DMS79 (cell line): ENCODE measurements around the gene GMDS.

Source experiments
- DNase-seq: peaks from one replicate; lab custom pipeline; 2025; lab: John Stamatoyannopoulos, UW

Gene GMDS

DNA sequence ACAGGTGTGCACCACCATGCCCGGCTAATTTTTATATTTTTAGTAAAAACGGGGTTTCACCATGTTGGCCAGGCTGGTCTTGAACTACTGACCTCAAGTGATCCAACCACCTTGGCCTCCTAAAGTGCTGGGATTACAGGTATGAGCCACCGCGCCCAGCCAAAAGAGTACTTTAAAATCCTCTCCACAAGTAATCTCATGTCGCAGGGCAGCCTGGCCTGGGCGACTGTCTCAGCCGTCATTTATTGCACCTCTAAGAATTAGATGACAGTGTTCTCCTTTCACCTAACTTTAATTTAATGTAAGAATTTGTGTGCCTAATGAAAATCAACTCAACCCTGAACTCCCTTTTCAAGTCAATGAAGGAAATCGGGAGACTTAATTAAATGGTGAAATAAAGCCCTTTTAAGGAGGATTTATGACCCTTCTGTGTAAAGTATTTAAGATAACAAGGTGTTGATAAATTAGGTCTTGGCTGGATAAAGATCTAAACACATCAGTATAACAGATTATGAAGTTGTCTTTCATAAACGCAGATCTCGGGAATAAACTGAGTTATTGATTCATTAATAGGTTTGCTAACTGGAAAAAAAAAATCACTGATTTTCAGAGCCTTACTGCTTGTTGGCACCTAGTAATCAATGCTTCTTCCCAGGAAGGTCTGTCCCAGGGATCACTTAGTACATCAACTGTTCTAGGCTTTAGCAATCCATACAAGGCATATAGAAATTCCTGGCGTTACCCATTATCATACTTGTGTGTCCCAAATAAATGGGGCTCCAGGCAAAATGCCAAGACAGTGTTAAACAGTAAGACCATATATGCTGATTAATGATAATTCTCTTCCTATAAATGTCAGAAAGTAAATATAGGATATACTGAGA lies 209.3 kb downstream of the GMDS start:
- DNase-seq = no peak

DNA sequence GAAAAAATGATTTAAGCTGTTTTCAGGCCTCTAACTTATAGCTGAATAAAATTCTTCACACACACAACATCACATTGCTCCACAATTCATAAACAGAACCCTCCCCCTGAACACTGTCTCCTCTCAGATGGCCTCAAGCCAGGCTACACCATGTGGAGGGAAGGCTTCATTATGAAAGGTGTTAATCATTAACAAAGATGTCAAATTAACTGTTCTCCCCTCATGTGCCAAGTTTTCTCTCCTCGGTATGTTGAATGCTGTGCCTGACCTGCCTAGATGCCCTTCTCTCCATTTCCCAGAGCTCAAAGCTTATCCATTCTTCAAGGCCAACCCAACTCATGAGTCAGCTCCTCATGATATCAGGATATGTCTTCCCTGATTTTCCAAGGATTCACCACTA lies 210.4 kb downstream of the GMDS start:
- DNase-seq = no peak

DNA sequence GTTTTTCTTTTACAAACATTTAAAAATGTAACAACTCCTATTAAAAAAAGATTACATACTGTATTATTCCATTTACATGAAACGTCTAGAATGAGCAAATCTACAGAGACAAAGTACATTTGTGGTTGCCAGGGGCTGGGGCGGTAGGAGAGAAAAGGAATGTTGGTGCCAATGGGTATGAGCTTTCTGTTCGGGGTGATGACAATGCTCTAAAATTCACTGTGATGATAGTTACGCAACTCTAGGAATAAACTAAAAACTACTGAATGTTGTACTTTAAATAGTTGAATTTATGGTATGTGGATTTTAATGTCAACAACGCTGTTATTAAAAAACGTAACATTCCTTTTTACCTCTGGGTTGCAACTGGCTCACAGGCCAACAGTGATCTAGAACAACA lies 211.1 kb downstream of the GMDS start:
- DNase-seq = no peak

DNA sequence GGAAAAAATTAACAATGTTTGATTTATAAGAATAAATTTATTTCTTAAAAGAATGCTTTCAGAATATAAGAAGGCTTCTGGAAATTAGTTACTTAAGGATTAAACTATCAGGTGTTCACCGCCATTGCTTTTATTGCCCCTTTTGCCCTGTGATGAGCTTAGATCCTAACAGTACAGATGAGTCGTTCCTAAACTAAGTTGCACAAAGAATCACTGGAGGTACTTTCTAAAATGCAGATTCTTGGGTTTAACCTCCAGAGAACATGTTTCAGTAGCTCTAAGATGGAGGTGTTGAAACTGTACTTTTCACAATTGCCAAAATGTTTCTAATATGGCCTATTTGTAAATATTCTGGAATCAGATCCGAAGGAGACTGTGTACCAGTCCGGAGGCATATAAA lies 211.9 kb downstream of the GMDS start:
- DNase-seq = no peak

DNA sequence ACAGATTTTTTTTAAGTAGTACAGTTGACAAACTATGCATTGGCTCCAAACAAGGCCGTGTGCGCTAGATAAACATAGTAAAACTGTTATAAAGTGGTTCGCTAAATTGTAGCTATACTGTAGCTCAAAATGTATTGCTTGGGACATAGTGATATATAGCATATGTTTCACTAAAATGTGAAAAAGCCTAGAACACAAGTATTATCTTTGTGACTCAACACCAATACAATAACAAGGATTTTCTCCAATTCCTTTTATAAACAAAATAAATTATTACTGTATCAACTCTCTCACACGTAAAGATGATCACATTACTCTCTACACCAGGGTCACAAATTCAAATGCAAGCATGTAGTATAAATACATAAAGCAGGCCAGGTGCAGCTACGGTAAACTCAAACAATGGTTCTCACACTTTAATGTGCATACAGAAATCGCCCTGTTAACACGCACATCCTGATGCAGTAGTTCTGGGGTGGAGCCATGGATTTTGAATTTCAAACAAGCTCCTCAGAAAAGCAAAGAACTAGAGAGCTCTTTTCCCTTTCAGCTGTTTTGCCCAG lies 214.6 kb downstream of the GMDS start:
- no peak for DNase-seq

DNA sequence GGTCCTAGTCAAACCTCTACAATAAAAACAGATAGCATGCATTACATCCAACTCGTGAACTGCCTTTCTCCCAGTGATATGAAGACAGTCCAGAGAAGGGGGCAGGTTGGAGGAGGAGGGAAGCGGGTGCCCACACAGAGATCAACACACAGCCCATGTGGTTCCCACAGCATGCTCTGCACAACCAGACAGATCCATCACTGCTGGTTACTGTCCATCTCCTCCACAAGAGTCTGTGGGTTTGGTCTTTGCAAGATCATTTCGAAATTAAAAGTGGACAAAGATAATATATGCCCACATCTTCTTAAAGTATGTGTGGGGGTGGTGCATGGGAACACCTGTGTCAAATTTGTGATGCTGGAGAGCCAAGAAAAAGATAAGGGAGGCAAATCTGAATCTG lies 215.5 kb downstream of the GMDS start:
- DNase-seq = no peak

DNA sequence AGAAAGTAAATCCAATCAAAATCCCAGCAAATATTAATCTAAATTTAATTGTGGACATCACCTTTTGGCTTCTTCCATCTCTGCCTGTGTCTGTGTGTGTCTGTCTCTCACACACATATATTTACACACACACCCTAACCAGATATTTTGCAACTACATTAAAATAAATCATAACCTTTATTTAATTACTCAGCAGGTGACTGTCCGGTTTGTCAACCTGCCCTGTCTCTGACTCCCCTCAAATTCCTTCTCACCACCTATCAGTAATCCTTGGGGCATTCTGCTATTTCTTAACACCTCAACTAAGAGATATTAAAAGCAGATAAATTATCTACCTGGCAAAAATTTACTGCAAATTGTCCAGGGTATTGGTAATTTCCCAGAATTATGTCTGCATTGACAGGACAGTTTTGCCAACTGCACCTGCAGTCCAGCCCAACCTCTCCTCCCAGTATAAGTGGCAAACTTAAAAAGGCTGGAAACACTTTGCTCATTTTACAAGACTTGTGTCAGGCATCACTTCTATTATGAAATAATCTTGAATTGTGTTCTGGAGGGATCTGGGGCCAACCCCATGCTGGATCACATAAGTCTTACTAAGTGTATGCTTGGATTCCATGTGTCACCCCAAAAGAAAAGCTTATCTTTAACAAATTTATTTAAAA lies 216.1 kb downstream of the GMDS start:
- no peak for DNase-seq

DNA sequence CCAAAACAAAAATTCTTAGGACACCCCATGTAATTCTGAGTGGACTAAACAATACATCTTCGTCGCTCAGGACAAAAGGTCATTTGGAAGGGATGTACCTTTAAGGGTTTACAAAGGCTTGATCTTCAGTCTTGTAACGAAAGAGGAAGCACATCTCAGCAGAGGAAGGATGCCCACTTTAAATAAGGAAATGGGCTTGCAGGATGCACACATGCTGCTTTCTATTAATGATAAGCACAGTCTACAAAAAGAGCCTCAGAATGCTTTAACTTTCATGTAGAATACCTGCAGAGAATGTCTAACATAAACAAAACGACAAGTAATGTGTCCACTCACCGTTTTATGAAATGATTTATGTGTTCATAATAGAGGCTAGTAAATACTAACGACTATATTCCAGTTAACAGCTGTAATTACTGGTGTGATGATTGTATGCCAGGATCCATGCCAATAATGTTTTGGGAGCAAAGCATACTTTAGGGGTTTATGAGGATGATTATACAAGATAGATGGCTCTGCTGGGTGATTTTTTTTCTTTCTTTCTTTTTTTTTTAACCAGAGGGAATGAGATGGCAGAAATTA lies 216.9 kb downstream of the GMDS start:
- DNase-seq = no peak

DNA sequence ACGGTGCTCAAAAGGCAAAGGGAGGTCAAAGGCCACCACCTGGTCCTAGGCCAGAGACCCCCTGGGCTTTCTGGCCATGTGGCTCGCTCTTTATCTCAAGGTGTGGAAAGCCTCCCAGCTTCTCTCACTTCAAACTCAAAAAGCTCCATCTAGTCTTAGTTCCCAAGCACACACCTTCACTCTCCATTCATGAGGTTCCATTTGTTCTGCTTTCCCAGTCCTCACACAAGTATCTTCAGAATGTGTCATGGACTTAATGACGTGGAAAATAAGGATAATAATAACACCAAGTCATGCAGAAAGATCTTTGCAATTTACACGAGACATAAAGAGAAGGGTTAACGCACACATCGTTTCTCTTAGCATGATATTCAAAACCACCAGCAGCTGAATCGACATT lies 219.3 kb downstream of the GMDS start:
- DNase-seq = no peak

DNA sequence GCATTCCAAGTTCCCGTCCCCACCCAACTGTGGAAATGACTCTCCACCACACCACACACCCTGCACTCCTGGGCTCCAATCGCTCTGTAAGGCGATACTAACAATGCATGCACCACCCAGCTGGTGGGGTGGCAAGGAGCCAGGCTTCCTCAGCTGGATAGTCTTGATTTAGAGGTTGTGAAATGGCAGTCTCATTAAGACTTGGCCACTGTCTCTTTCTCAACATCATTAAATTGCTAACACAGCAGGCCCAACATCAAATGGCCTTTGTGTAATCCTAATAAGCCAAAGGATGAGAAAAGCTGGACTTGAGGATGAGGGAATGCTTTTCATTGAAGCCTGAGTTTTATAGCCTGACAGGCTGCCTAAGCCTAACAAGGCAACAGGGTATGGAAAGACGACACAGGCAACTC lies 223.7 kb downstream of the GMDS start:
- peak; percentile 62 for DNase-seq

DNA sequence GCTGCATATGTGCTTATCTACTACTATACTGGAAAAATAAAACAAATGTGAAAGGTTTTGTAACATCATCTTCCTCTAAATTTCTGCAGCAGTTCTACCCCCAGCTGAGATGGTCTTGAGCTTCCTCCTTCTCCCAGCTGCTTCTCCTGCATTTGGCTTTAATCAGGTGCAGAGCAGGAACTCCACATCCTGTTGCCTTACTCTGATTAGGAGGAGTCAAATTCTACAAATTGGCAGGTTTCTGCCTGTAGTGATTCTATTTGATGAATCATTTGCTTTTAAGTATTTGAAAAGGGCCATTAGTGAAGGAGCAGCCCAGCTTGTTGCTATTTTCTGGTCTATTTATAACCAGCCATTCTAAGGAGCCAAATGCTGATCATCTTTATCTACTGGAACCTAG lies 224.5 kb downstream of the GMDS start:
- DNase-seq = peak; percentile 69

DNA sequence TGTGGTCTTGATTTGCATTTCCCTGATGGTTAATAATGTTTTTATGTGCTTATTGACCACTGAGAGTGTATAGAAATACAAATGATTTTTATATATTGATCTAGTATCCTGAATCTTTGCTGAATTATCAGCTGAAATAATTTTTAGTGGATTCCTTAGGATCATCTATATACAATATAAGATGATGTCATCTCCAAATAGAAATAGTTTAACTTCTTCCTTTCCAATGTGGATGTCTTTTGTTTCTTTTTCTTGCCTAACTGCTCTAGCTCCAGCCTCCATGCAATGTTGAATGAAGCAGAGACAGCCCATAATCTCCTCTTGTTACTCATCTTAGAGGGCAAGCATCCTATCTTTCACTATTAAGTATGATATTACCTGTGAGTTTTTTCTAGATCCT lies 226.4 kb downstream of the GMDS start:
- no peak for DNase-seq

DNA sequence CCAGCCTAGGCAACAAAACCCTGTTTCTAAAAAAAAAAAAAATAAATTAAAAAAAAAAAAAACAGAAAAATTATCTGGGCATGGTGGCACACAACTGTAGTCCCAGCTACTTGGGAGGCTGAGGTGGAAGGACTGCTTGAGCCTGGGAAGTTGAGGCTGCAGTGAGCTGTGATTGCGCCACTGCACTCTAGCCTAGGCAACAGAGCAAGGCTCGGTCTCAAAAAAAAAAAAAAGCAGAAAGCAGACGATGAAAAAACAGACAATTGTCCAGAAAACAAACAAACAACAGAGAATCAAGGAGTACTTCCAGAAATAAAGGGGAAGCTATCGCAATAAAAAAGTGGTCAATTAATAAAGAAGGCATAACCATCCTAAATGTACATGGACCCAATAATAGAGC lies 229.4 kb downstream of the GMDS start:
- no peak for DNase-seq

DNA sequence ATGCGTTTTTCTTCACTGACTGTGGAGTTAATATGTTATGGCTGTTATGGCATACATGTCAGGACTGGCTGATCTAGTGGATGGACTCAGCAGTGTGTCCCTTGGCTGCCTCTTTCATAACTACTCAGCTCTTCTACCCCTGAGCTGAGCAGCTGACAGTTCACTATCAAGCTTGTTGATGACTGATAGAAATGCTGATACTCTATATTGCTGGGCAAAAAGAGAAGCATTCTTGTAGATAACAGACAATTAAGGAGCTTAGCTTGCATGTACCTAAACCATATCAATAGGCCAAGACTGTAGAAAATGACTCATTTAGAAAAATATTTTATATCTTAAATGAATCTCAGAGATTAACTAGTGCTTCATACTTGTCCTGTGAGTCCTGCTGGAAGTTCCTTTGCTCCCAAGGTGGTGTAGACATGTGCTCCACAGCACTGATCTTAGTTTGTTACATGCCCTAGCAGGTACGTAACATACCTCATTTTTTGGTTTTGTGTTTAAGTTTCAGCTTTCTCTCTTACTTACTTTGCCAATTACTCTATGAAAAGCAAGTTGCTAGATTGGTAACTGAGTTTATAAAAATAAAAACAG lies 236.9 kb downstream of the GMDS start:
- DNase-seq = no peak

DNA sequence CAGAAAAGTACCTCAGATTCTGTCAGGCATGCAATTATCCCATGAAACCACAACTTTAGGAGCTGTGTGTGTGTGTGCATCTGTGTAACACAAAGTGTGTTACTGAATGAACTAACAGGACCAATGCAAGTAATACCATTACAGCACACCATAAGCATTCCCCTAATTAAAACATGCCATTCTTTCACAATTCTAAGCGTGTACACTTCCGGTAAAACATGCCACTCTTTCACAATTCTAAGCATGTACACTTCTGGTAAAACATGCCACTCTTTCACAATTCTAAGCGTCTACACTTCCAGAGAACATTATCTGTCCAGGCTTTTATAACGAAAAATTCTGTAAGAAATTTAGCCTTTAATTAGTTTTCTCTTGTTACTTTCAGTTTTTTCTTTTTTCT lies 238.2 kb downstream of the GMDS start:
- DNase-seq = no peak

DNA sequence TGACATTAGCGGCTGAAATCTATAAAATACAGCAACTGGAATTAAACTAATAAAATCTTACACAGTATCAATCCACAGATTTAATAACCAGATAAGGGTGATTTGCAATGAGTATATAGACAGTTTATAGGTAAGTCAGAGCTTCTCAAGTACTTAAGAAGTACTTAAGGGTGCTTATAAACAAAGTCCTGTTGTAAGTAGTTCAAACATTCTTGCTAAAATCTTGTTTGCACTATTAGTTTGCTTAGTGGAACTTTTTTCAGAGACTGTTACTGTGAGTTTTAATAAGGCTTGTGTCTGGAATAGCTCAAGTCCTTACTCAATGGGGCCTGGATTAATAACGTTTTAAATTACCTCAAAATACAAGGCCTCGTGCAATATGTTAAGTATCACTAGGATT lies 240.5 kb downstream of the GMDS start:
- DNase-seq = no peak

DNA sequence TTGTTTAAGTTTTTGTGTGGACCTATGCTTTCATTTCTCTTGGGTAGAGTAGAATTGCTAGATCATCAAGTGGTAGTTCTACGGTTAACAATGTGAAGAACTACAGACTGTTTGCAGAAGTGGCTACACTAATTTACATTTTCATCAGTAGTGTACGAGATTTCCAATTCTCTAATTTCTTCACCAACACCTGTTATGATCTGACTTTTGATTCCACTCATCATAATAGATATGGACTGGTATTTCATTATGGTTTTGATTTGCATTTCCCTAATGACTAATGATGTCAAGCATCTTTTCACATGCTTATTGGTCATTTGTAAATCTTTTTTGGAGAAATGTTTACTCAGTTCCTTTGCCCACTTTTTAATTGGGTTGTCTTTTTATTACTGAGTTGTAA lies 244.4 kb downstream of the GMDS start:
- DNase-seq = no peak

DNA sequence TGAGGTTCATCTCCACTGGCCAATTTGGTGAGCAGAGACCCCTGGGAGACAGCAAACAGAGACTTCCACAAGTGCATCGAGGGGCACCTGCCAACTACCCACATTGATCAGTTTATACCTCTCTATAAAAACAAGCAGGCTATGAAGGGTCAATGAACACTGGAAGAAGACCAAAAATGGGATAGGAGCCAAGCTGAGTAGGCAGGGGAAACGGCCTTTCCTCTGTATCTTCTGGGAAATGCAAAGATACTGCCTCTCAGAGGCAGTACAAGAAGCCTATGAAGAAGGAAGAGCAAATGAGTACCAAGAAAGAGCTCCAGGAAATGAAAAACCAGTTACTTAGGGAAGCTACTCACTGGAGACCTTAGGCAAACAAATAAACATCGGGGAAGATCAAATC lies 247.7 kb downstream of the GMDS start:
- DNase-seq = no peak

DNA sequence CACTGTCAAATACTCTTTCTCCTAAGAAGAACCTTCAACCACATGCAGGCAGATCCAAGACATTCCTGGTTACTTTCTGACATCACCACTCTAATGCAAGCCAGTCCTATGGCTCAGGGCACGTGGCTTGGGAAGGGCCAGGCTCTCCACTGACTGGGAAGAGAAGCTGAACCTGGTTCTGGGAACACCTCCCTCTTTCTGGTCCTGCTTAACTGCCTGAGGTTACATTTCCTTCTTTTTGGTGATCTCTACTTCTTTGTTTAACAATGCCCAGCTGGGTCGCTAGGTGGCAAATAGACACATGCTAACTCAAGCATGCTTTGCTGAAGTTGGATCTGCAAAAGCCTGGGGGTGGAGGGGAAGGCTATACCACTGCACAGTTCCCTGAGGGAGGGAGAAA lies 249.8 kb downstream of the GMDS start:
- no peak for DNase-seq

DNA sequence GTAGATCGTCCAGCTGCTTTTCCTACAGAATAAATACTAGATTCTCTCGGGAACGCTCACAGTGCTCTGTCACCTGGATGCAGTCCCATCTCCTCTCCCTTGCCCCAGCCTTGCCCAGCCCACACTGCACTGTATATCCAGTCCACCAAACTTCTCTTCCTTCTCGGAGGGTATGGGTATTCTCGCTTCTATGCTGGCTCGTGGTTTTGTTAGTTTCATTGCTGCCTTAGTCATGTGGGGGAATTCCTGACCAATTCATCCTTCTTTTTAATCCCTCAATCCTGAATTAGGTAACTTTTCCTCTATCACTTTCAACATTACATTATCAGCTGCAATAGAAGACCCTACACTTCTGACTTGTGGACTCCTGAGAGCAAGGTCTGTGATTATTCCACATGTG lies 252.4 kb downstream of the GMDS start:
- no peak for DNase-seq

DNA sequence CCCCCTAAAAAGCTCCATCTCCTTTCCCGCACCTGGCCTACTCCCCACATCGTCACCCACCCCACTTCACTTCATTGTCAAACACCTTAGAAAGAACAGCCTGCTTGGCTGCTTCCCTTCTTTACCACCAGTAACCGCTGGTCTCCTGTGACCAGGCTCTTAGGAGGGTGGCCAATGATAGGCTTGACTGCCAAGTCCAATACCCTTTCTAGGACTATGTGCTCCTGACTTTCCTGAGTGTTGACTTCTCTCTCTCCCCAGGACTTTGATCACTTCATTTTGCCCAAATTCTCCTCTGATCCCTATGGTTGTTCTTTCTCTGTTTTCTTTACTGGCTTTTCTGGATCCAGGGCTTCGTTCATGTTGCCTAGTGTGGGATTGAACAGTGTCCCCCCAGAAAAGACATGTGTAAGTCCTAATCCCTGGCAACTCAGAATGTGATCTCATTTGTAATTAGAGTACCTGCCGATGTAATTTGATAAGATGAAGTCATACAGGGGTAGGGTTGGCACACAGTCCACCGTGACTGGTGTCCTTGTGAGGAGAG lies 254.0 kb downstream of the GMDS start:
- DNase-seq = no peak

DNA sequence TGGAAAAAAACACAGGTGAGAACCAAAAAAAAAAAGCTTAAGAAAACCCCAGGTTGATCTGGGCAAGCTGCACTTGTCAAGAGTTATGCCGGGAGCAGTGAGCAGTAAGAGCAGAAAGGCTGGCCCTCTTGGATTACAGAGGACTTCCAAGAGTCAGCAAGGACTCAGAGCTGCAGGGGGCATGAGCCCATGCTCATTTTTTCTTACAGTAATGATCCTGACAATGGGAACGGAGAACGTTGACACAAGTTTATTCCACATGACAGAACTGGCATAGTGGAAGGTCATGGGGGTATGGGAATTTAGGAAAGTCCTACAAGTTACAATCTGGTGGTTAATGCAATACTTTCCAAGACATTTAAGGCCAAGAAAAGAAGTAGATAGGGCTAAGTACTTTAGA lies 256.6 kb downstream of the GMDS start:
- no peak for DNase-seq
